Esophagus muscularis mucosa (tissue), 4 donors: ENCODE data around the gene ZNF436.

Source experiments
- CTCF ChIP-seq, 3 experiments: fragments of 200-600 bp in 2 of 3; fragments of 450-650 bp in 1 of 3; sonication (generic) in 2 of 3; IDR thresholded peaks; one replicate each; pipeline ENCODE4 v1.5.1; 2017 to 2019; ENCODE audit warnings: antibody characterized with exemption in 3 of 3, mild to moderate bottlenecking in 2 of 3, moderate library complexity in 1 of 3
- EP300 ChIP-seq: sonication (generic); formaldehyde crosslinking; IDR thresholded peaks from one replicate; pipeline ENCODE4 v1.6.1; 2017; ENCODE audit warnings: antibody characterized with exemption
- POLR2A ChIP-seq: fragments of 450-650 bp; IDR thresholded peaks from one replicate; pipeline ENCODE4 v1.6.1; 2017; ENCODE audit warnings: antibody characterized with exemption, moderate library complexity, mild to moderate bottlenecking, low read depth
- POLR2AphosphoS5 ChIP-seq, 2 donors: sonication (generic); formaldehyde crosslinking; IDR thresholded peaks; one replicate each; pipeline ENCODE4 v1.6.1; 2017; ENCODE audit warnings: antibody characterized with exemption in 2 of 2

GRCh38 chr1:23408797-23409290 is 39.2 kb upstream of the ZNF436 start:
- TF ChIP-seq CTCF (IDR thresholded peaks at IDR 0.05) (no peak), POLR2A (no peak), EP300 (no peak), POLR2AphosphoS5 (IDR thresholded peaks at IDR 0.05) (no peak)
